IPS DF 4.7 (cell line): Measurements from ENCODE around the gene MESP2.
"Not testable (repeated sequence)": the region's sequence is repeated elsewhere in the genome, so short reads cannot be mapped to it uniquely, and the experiment has no call there.

Source experiments
- DNase-seq: peaks from one replicate; pipeline ENCODE4 v3.0.0-alpha.2; 2013; ENCODE audit warnings: low spot score; ENCODE audit errors: extremely low read depth

The MESP2 gene

DNA sequence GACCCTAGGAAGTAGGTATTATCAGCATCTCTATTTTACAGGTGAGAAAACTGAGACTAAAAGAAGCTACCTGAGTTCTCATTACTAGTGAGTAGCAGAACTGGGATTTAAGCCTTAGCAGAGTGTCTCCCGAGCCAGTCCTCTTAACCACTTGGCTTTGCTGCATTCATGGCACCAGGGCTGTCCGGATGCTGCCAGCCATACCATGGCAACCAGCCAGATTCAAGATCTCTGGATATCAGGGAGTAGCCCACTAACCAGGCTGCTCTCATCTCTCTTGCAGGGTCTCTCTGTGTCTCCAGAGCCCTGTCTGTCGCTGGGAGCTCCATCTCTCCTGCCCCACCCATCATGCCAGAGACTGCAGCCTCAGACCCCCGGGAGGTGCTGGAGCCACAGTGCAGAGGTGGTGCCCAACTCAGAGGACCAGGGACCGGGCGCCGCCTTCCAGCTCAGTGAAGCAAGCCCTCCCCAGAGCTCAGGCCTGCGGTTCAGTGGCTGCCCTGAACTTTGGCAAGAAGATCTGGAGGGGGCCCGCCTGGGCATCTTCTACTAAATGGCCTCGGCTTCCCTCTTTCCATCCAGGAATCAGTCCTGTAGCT is 1.7 kb downstream of the MESP2 start:
- no peak for DNase-seq

GRCh38 chr15:89778861-89779260 is 2.7 kb downstream of the MESP2 start:
- no peak for DNase-seq

GRCh38 chr15:89780601-89781000 is 4.5 kb downstream of the MESP2 start:
- no peak for DNase-seq

- DNase-seq: no peak
These were observed 4.9 kb downstream of the MESP2 start for GRCh38 chr15:89781055-89781454.

DNA sequence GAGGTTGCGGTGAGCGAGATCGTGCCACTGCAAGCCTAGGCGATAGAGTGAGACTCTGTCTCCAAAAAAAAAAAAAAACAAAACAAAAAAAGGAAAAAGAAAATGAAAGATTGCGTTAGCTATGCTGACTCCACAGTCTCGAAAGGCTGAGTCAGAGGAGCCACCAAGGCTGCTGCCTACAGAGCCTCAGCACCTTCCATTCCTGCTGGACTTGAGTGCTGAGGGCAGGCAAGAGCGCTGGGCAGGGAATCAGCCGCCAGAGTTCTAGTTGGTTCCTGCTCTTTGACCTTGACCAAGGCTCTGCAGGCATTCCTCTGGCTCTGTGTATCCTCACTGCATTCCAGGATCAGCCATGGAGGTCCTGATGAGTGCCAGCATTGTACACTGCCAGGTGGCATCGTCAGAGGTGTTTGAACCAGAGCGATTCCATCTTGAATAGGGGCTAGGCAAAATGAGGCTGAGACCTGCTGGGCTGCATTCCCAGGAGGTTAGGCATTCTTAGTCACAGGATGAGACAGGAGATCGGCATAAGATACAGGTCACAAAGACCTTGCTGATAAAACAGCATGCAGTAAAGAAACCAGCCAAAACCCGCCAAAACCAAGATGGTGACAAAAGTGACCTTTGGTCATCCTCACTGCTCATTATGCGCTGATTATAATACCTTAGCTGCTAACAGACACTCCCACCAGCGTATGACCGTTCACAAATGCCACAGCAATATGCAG is 5.9 kb downstream of the MESP2 start:
- DNase-seq: no peak

- not testable (repeated sequence) for DNase-seq
These were observed 6.5 kb downstream of the MESP2 start for GRCh38 chr15:89782619-89782950.

DNA sequence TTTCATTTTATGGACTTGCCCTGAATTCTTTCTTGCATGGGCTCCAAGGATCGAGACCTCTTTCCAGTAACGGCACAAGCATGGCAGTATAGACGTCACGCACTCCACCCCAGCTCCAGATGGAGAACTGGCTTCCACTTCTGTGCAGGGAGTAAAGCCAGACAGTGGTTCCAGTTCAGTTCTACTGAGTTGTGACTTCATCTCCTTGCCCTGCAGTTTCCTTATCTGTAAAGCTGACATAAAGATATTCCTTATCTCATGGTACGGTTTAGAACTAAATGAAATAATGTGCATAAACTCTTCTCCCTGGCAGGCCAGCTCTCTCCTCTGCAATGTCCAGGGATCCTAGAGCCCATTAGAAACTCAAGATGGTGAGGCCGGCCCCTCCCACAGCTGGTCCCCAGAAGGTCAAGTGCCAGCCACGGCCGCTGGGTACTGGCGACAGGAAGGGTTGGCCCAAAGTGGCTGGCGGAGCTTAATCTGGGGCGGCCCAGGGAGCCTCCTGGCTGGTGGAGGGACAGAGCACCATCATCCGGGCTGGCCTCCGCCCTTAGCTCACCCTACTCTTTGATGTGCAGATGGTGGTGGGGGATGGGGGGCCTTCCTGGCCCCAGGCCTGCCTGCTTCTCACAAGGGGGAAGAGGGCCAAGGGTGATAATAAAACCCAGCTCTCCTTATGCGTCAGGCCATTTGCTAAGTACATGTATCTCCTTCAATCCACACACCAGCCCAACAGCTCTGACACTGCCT is 7.2 kb downstream of the MESP2 start:
- DNase-seq: no peak

- DNase-seq: no peak
These were observed 7.9 kb downstream of the MESP2 start for GRCh38 chr15:89783861-89784685.

DNA sequence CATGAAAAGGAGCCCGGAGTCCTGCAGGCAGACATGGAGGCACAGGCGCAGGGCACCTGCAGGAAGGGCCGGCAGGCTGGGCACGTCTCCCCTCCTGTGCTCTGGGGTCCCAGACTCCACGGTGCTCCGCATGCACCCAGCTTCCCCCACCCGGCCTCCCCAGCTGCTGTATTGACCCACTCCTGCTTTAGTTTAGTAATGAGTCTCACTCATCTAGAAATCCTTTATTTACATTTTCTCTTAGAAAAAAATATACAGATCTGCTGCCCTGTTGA is 8.5 kb downstream of the MESP2 start:
- no peak for DNase-seq

DNA sequence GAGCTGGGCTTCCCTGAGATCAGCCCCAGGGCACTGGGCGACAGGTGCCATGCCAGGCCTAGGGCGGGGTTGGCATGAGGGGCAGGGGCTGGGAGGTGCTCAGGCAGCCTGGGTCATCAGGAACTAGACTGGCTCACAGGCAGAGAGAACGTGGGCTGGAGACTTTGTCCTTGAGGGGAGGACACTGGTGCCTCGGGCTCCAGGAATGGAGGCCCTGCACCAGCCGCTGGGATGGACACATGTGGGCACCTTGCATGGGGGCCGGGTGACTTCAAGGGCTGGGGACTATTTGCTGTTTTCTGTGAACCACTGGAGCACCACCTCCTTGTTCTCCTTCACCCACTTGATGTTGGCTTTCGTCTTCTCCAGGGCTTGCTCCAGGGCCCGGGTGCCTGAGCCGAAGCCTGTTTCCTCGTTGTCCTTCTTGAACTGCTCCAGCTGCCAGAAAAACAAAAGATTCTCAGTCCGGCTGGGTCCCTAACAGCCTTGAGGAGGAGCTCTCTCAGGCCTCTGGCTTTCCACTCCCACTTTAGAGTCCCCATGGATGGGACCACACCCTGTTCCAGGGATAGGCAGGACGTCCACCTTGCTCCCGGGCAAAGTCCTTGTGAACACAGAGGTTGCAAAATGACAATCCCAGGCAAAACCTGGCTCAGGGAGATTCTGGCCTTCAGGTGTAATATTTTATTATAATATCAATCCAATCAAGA is 9.1 kb downstream of the MESP2 start:
- no peak for DNase-seq

DNA sequence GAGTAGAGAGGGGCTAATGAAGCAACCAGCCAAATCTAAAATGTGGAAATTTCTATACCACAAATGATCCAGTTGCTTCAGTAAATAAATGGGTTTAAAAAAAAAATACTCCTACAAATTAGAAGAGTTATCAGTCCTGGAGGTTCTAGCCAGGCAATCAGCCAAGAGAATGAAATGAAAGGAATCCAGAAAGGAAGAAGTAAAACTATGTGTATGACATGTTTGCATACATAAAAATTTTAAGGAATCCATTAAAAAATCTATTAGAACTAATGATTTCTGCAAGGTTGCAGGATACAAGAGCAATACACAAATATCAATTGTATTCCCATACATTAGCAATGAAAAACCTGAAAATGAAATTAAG is 9.6 kb downstream of the MESP2 start:
- no peak for DNase-seq

DNA sequence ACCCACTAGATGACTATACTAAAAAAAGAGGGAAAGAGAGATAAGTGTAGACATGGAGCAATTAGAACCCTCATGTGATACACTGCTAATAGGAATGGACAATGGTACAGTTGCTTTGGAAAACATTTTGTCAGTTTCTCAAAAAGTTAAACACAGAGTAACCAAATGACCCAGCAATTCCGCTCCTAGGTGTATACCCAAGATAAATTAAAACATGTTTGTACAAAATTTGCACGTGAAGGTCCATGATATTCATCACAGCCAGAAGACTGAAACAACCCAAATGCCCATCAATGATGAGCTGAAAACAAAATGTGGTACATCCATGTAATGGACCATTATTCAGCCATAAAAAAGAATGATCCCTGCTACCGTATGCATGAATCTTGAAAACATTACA is 11.8 kb downstream of the MESP2 start:
- DNase-seq: no peak

DNA sequence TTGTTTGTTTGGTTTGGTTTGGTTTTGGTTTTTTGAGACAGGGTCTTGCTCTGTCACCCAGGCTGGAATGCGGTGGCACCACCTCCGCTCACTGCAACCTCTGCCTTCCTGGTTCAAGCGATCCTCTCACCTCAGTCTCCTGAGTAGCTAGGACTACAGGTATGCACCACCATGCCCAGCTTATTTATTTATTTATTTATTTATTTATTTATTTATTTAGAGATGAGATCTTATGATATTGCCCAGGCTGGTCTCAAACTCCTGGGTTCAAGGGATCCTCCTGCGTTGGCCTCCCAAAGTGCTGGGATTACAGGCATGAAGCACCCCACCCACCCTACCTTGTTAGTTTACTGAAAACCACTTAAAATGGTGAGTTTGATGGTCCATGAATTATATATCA is 12.5 kb downstream of the MESP2 start:
- not testable (repeated sequence) for DNase-seq

DNA sequence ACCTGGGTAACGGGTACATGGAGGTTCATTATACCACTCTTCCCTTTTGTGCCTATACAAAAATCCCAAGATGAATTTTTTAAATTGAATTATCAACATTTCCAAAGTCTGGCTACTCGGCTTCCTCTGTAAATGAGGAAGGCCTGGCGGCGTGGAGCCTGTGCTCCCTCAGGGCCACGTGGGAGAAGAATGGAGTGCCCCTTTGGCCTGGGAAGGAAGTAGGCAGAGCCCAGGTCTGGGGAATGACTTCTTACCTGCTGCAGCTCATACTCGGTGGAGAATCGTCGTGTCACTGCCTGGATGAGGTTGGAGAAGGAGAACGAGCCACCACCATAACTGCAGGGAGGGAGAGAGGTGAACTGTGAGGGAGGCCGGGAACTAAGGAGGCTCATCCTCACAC is 14.1 kb downstream of the MESP2 start:
- DNase-seq: no peak

DNA sequence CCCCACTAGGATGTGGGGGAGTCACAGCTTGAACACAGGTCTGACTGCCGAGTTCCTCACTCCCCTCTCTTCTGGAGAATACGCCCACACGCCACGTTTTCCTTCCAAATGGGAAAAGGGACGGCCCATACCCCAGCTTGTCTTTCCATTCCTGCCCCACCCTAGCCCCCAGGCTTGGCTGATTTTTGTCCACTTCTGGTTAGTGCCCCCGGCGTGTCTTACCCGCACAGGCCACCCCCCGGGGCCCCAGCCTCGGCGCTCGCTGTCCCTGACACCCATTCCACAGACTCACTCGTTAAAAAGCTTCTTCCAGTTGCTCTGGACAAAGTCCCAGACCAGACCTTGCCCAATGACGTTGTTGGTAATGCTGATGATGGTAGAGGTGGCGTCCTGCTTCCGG is 14.5 kb downstream of the MESP2 start:
- DNase-seq: no peak

- DNase-seq: no peak
These were observed 16.1 kb downstream of the MESP2 start for GRCh38 chr15:89792106-89792805.

GRCh38 chr15:89794627-89795241 is 18.6 kb downstream of the MESP2 start:
- no peak for DNase-seq

DNA sequence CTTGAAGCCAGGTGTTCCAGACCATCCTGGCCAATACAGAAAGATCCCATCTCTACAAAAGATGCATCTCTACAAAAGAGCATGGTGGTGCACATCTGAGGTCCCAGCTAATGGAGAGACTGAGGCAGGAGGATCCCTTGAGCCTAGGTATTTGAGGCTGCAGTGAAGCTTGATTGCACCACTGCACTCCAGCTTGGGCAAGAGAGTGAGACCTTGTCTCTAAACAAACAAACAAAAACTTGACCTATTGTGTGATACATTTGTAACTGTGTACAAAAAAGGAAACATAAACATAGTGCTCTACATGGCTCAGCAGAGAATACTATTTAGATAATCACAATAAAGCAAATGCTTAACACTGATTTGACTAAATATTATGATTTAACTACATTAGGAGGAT is 19.9 kb downstream of the MESP2 start:
- no peak for DNase-seq

DNA sequence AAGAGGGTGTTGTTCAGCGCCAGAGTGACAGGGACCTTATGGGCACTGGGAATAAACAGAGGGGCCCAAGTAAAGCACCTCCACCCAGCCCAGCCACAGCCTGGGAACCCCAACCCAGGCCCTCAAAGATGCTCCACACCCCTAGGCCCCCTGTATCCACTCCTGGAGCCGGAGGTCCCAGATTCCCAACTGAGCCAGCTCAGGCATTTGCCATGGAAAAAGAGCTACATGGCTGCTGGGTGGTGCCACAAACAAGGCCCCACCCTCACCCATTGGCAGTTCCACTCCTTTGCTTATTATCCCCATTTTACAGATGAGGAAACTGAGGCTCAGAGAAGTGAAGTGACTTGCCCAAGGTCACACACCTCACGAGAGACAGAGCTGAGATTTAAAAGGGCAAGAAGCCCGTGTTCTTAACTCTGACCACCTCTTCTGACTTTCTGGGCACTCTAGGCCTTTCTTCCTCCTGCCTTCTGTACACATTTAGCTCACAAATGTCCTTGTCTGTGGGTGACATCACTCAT is 21.6 kb downstream of the MESP2 start:
- no peak for DNase-seq
